AG10803 (cell line): ENCODE data around the gene LAPTM5.

Experiments used
- DNase-seq: peaks from one replicate; pipeline ENCODE4 v3.0.0; 2010; ENCODE audit warnings: low read depth
- H3K4me3 ChIP-seq: 2 replicates; pipeline ENCODE4 v1.5.1; 2011; ENCODE audit warnings: mild to moderate bottlenecking, low read length, control low read depth
- CTCF ChIP-seq: conservative IDR thresholded peaks from 2 replicates; pipeline ENCODE4 v1.5.1; 2011; ENCODE audit warnings: mild to moderate bottlenecking, low read length, control low read depth, inconsistent platforms

LAPTM5 gene

GRCh38 chr1:30729901-30730300 lies 27.7 kb downstream of the LAPTM5 start:
- DNase-seq = no peak
- no peak overlapping the region for H3K4me3 ChIP-seq
- no peak for TF ChIP-seq CTCF

- DNase-seq = no peak
- no peak for TF ChIP-seq CTCF
- H3K4me3 ChIP-seq = no peak overlapping the region
These were observed 28.5 kb downstream of the LAPTM5 start for GRCh38 chr1:30728832-30729638.

GRCh38 chr1:30728340-30728739 lies 29.2 kb downstream of the LAPTM5 start:
- no peak for TF ChIP-seq CTCF
- DNase-seq = no peak
- no peak overlapping the region for H3K4me3 ChIP-seq

- H3K4me3 ChIP-seq = no peak overlapping the region
- TF ChIP-seq CTCF = no peak
- DNase-seq = no peak
These were observed 29.8 kb downstream of the LAPTM5 start for GRCh38 chr1:30727824-30728223.

- TF ChIP-seq CTCF = no peak
- no peak for DNase-seq
- H3K4me3 ChIP-seq = no peak overlapping the region
These were observed 30.5 kb downstream of the LAPTM5 start for GRCh38 chr1:30726773-30727684.

GRCh38 chr1:30726236-30726635 lies 31.3 kb downstream of the LAPTM5 start:
- no peak for DNase-seq
- H3K4me3 ChIP-seq = no peak overlapping the region
- TF ChIP-seq CTCF = no peak
